ENCODE measurements around the gene VSIG2. TPM values are rescaled to one million over a fixed set of nuclear protein-coding genes. Genes with fewer than 3 reads are reported as not detected.

VSIG2 gene
- under 1 TPM in 1 of 2 experiments, not detected in 1; 0.34 TPM for total RNA-seq

- Mint-ChIP-seq H3K36me3 (no peaks in the 10 kb centered on the region), H3K9me3 (no peaks in the 10 kb centered on the region), H3K4me3 (peak within 1 kb of the TSS; percentile 55), H3K27me3 (peaks cover 5% of the 10 kb centered on the region), H3K4me1 (peaks cover 18% of the 10 kb centered on the region), H3K27ac (no peak within 1 kb of the TSS)
- POLR2A ChIA-PET = interaction anchor here (0.7 kb wide), 1 partner anchor 78 kb away, joined by 3 read pairs; the partner anchor contains the start of gene SPA17
- DNase-seq (no peak), ATAC-seq (ENCODE audit: low read depth) (no peak)
Measured at GRCh38 chr11:124751741-124752470, at the start of gene VSIG2. Gene VSIG2 (minus strand): TSS chr11:124752255. CDS start chr11:124752137, 118 bp downstream.

GRCh38 chr11:124801014-124801413 is 49.0 kb upstream of the VSIG2 start:
- H3K36me3 Mint-ChIP-seq = peaks cover 5% of the 10 kb centered on the region
- peaks cover 18% of the 10 kb centered on the region for H3K4me1 Mint-ChIP-seq
- peaks cover 6% of the 10 kb centered on the region for H3K27me3 Mint-ChIP-seq
- POLR2A ChIA-PET = interaction anchor here (0.6 to 2.0 kb wide), 2 partner anchors 131 to 1086 kb away, joined by 7 read pairs; no protein-coding TSS in a partner anchor
- H3K27ac Mint-ChIP-seq = peak overlapping the region; percentile 87
- ATAC-seq (ENCODE audit: low read depth) (no peak), DNase-seq (no peak)
- no peaks in the 10 kb centered on the region for H3K9me3 Mint-ChIP-seq
- peak overlapping the region; percentile 83 for H3K4me3 Mint-ChIP-seq

- ATAC-seq (ENCODE audit: low read depth) = peak; percentile 91
Measured at GRCh38 chr11:124800226-124800929, 48.3 kb upstream of the VSIG2 start, which contains the start of gene MSANTD2. Gene MSANTD2 (minus strand): TSS chr11:124800406. CDS start chr11:124800380, 26 bp downstream.

GRCh38 chr11:124799348-124800225 is 47.5 kb upstream of the VSIG2 start:
- Mint-ChIP-seq H3K4me3 (peak overlapping the region; percentile 94), H3K4me1 (peaks cover 20% of the 10 kb centered on the region), H3K36me3 (peaks cover 5% of the 10 kb centered on the region), H3K27ac (peak overlapping the region; percentile 90), H3K27me3 (peaks cover 6% of the 10 kb centered on the region), H3K9me3 (no peaks in the 10 kb centered on the region)
- DNase-seq = peak; percentile 66
- POLR2A ChIA-PET = interaction anchor here (0.6 to 2.0 kb wide), 11 partner anchors 35 to 177 kb away, joined by 3 to 10 read pairs (median 4); partner anchors contain the start of genes NRGN, SIAE, SPA17 and TBRG1
- ATAC-seq (ENCODE audit: low read depth) = peak; percentile 65

More at GRCh38 chr11:124800226-124800929, 48.3 kb upstream of the VSIG2 start, which contains the start of gene MSANTD2:
- Mint-ChIP-seq H3K4me3 (peak within 1 kb of the TSS; percentile 94), H3K4me1 (peaks cover 18% of the 10 kb centered on the region), H3K27me3 (peaks cover 6% of the 10 kb centered on the region), H3K9me3 (no peaks in the 10 kb centered on the region), H3K36me3 (peaks cover 5% of the 10 kb centered on the region), H3K27ac (peak within 1 kb of the TSS; percentile 90)
- POLR2A ChIA-PET = interaction anchor here (0.6 to 2.0 kb wide), 10 partner anchors 36 to 1087 kb away, joined by 3 to 10 read pairs (median 4); partner anchors contain the start of genes NRGN, SIAE, SPA17 and TBRG1
- DNase-seq = peak; percentile 93

- H3K4me1 Mint-ChIP-seq = peaks cover 21% of the 10 kb centered on the region
- no peak for ATAC-seq (ENCODE audit: low read depth)
- H3K9me3 Mint-ChIP-seq = no peaks in the 10 kb centered on the region
- H3K4me3 Mint-ChIP-seq = peak overlapping the region; percentile 94
- peak overlapping the region; percentile 90 for H3K27ac Mint-ChIP-seq
- H3K36me3 Mint-ChIP-seq = peaks cover 5% of the 10 kb centered on the region
- peaks cover 6% of the 10 kb centered on the region for H3K27me3 Mint-ChIP-seq
- no peak for DNase-seq
- POLR2A ChIA-PET = interaction anchor here (0.6 to 2.0 kb wide), 5 partner anchors 11 to 125 kb away, joined by 3 to 10 read pairs (median 4); partner anchors contain the start of genes SIAE and SPA17
Measured at GRCh38 chr11:124798991-124799347, 46.9 kb upstream of the VSIG2 start.

GRCh38 chr11:124796312-124796711 is 44.3 kb upstream of the VSIG2 start:
- ATAC-seq (ENCODE audit: low read depth) (no peak), DNase-seq (no peak)
- no peak overlapping the region for H3K4me3 Mint-ChIP-seq
- H3K4me1 Mint-ChIP-seq = peaks cover 35% of the 10 kb centered on the region
- no peaks in the 10 kb centered on the region for H3K27me3 Mint-ChIP-seq
- H3K9me3 Mint-ChIP-seq = no peaks in the 10 kb centered on the region
- POLR2A ChIA-PET = interaction anchor here (0.9 kb wide), 1 partner anchor 33 kb away, joined by 3 read pairs; no protein-coding TSS in a partner anchor
- H3K27ac Mint-ChIP-seq = no peak overlapping the region
- peaks cover 5% of the 10 kb centered on the region for H3K36me3 Mint-ChIP-seq

- Mint-ChIP-seq H3K27me3 (no peaks in the 10 kb centered on the region), H3K9me3 (no peaks in the 10 kb centered on the region), H3K27ac (no peak overlapping the region), H3K36me3 (peaks cover 5% of the 10 kb centered on the region), H3K4me3 (no peak overlapping the region), H3K4me1 (peaks cover 31% of the 10 kb centered on the region)
- DNase-seq (no peak), ATAC-seq (ENCODE audit: low read depth) (peak; percentile 58)
- POLR2A ChIA-PET = no interaction called here
Measured at GRCh38 chr11:124793466-124794278, 41.6 kb upstream of the VSIG2 start.

GRCh38 chr11:124791626-124792341 is 39.7 kb upstream of the VSIG2 start:
- H3K27me3 Mint-ChIP-seq = no peaks in the 10 kb centered on the region
- no peak overlapping the region for H3K27ac Mint-ChIP-seq
- POLR2A ChIA-PET = no interaction called here
- no peak overlapping the region for H3K4me3 Mint-ChIP-seq
- H3K4me1 Mint-ChIP-seq = peaks cover 24% of the 10 kb centered on the region
- ATAC-seq (ENCODE audit: low read depth) (no peak), DNase-seq (no peak)
- no peaks in the 10 kb centered on the region for H3K9me3 Mint-ChIP-seq
- H3K36me3 Mint-ChIP-seq = no peaks in the 10 kb centered on the region

- Mint-ChIP-seq H3K27ac (no peak overlapping the region), H3K4me1 (peaks cover 20% of the 10 kb centered on the region), H3K27me3 (no peaks in the 10 kb centered on the region), H3K4me3 (no peak overlapping the region), H3K9me3 (no peaks in the 10 kb centered on the region), H3K36me3 (no peaks in the 10 kb centered on the region)
- POLR2A ChIA-PET = no interaction called here
- no peak for ATAC-seq (ENCODE audit: low read depth)
- no peak for DNase-seq
Measured at GRCh38 chr11:124788521-124788920, 36.5 kb upstream of the VSIG2 start.

GRCh38 chr11:124784051-124784450 is 32.0 kb upstream of the VSIG2 start:
- no peaks in the 10 kb centered on the region for H3K36me3 Mint-ChIP-seq
- ATAC-seq (ENCODE audit: low read depth) = no peak
- POLR2A ChIA-PET = no interaction called here
- no peak overlapping the region for H3K4me3 Mint-ChIP-seq
- H3K4me1 Mint-ChIP-seq = no peaks in the 10 kb centered on the region
- no peaks in the 10 kb centered on the region for H3K27me3 Mint-ChIP-seq
- H3K9me3 Mint-ChIP-seq = no peaks in the 10 kb centered on the region
- no peak overlapping the region for H3K27ac Mint-ChIP-seq
- DNase-seq = no peak

- H3K4me3 Mint-ChIP-seq = no peak overlapping the region
- no peak for ATAC-seq (ENCODE audit: low read depth)
- no peaks in the 10 kb centered on the region for H3K27me3 Mint-ChIP-seq
- no peak overlapping the region for H3K27ac Mint-ChIP-seq
- no peak for DNase-seq
- H3K36me3 Mint-ChIP-seq = peaks cover 6% of the 10 kb centered on the region
- POLR2A ChIA-PET = interaction anchor here (0.6 kb wide), 1 partner anchor 52 kb away, joined by 3 read pairs; no protein-coding TSS in a partner anchor
- H3K4me1 Mint-ChIP-seq = peaks cover 2% of the 10 kb centered on the region
- no peaks in the 10 kb centered on the region for H3K9me3 Mint-ChIP-seq
Measured at GRCh38 chr11:124783002-124783401, 30.9 kb upstream of the VSIG2 start.

Measured in activated naive CD8-positive, alpha-beta T cell treated with anti-CD3 and anti-CD28 coated beads, Interleukin-2, amount 10 ng/mL, durations not matched to agents 7 days and 5 days (primary cell).